ENCODE results near the gene ZNF576. TPM values are rescaled to one million over a fixed set of nuclear protein-coding genes. Genes with fewer than 3 reads are reported as not detected.
A peak's percentile ranks its signal among the peaks of the same experiment; 100 is the strongest.

Gene ZNF576
- total RNA-seq, 1 experiment from 2014 or later, result 18.4 TPM

- ChIA-PET CTCF (interaction anchor here (0.6 kb wide), 1 partner anchor 88 kb away, joined by 3 read pairs; no protein-coding TSS in a partner anchor), POLR2A (no interaction called here)
- intact Hi-C loops (cut with micrococcal nuclease), result no loop called here
- Mint-ChIP-seq H3K9me3 (ENCODE audit: unreplicated experiment) (no peaks in the 10 kb centered on the region), H3K4me3 (ENCODE audit: unreplicated experiment) (no peak overlapping the region), H3K36me3 (ENCODE audit: insufficient read depth, unreplicated experiment) (no peaks in the 10 kb centered on the region), H3K4me1 (ENCODE audit: insufficient read depth, unreplicated experiment) (peaks cover 21% of the 10 kb centered on the region), H3K27me3 (ENCODE audit: insufficient read depth, unreplicated experiment) (peaks cover 29% of the 10 kb centered on the region), H3K27ac (ENCODE audit: low read depth, unreplicated experiment) (no peak overlapping the region)
- DNase-seq (ENCODE audit: unreplicated experiment), result no peak
- BruUV-seq (replicated peaks), result no TSS peak
- TF ChIP-seq CTCF (IDR thresholded peaks at IDR 0.05; ENCODE audit: unreplicated experiment), result no peak
Measured at GRCh38 chr19:43636121-43636683, 39.8 kb downstream of the ZNF576 start.

- peak overlapping the region; percentile 52 for H3K27ac Mint-ChIP-seq (ENCODE audit: low read depth, unreplicated experiment)
- ChIA-PET POLR2A (interaction anchor here (1.4 kb wide), 1 partner anchor 24 kb away, joined by 3 read pairs; no protein-coding TSS in a partner anchor), CTCF (interaction anchor here (1.2 kb wide), 1 partner anchor 13 kb away, joined by 3 read pairs; no protein-coding TSS in a partner anchor)
- peaks cover 21% of the 10 kb centered on the region for H3K4me1 Mint-ChIP-seq (ENCODE audit: insufficient read depth, unreplicated experiment)
- no peak for TF ChIP-seq CTCF (IDR thresholded peaks at IDR 0.05; ENCODE audit: unreplicated experiment)
- intact Hi-C loops (cut with micrococcal nuclease), result no loop called here
- H3K27me3 Mint-ChIP-seq (ENCODE audit: insufficient read depth, unreplicated experiment), result peaks cover 36% of the 10 kb centered on the region
- BruUV-seq (replicated peaks), result no TSS peak
- DNase-seq (ENCODE audit: unreplicated experiment), result no peak
- H3K36me3 Mint-ChIP-seq (ENCODE audit: insufficient read depth, unreplicated experiment), result no peaks in the 10 kb centered on the region
- no peaks in the 10 kb centered on the region for H3K9me3 Mint-ChIP-seq (ENCODE audit: unreplicated experiment)
- H3K4me3 Mint-ChIP-seq (ENCODE audit: unreplicated experiment), result peak overlapping the region; percentile 84
Measured at GRCh38 chr19:43638214-43638994, 42.0 kb downstream of the ZNF576 start.

- BruUV-seq (replicated peaks), result no TSS peak
- H3K4me3 Mint-ChIP-seq (ENCODE audit: unreplicated experiment), result peak overlapping the region; percentile 84
- peaks cover 21% of the 10 kb centered on the region for H3K4me1 Mint-ChIP-seq (ENCODE audit: insufficient read depth, unreplicated experiment)
- intact Hi-C loops (cut with micrococcal nuclease), result no loop called here
- H3K27ac Mint-ChIP-seq (ENCODE audit: low read depth, unreplicated experiment), result peak overlapping the region; percentile 52
- DNase-seq (ENCODE audit: unreplicated experiment), result no peak
- H3K9me3 Mint-ChIP-seq (ENCODE audit: unreplicated experiment), result no peaks in the 10 kb centered on the region
- TF ChIP-seq CTCF (IDR thresholded peaks at IDR 0.05; ENCODE audit: unreplicated experiment), result no peak
- POLR2A ChIA-PET, result no interaction called here
- H3K36me3 Mint-ChIP-seq (ENCODE audit: insufficient read depth, unreplicated experiment), result no peaks in the 10 kb centered on the region
- peaks cover 36% of the 10 kb centered on the region for H3K27me3 Mint-ChIP-seq (ENCODE audit: insufficient read depth, unreplicated experiment)
- CTCF ChIA-PET, result interaction anchor here (0.6 kb wide), 1 partner anchor 9 kb away, joined by 3 read pairs; no protein-coding TSS in a partner anchor
Measured at GRCh38 chr19:43638995-43639518, 42.7 kb downstream of the ZNF576 start.
